ENCODE measurements around the gene P2RY4.
"Not testable (repeated sequence)": the region's sequence is repeated elsewhere in the genome, so short reads cannot be mapped to it uniquely, and the experiment has no call there.

Gene P2RY4

GRCh38 chrX:70226687-70227086 is 33.3 kb downstream of the P2RY4 start:
- no peak for TF ChIP-seq CTCF (IDR thresholded peaks at IDR 0.05; ENCODE audit: extremely low read depth, insufficient read depth, missing control alignments)
- DNase-seq (ENCODE audit: low spot score), result no peak
- in situ Hi-C loops (cut with MboI; ENCODE audit: low pct_unique_long_range_greater_than_20kb, low sequenced_read_pairs, unreplicated experiment), result no loop called here

- in situ Hi-C loops (cut with MboI; ENCODE audit: low pct_unique_long_range_greater_than_20kb, low sequenced_read_pairs, unreplicated experiment), result no loop called here
- no peak for TF ChIP-seq CTCF (IDR thresholded peaks at IDR 0.05; ENCODE audit: extremely low read depth, insufficient read depth, missing control alignments)
- DNase-seq (ENCODE audit: low spot score), result no peak
These were observed 34.0 kb downstream of the P2RY4 start for GRCh38 chrX:70226048-70226447.

GRCh38 chrX:70219938-70220764 is 39.9 kb downstream of the P2RY4 start:
- DNase-seq (ENCODE audit: low spot score), result no peak
- in situ Hi-C loops (cut with MboI; ENCODE audit: low pct_unique_long_range_greater_than_20kb, low sequenced_read_pairs, unreplicated experiment), result no loop called here
- no peak for TF ChIP-seq CTCF (IDR thresholded peaks at IDR 0.05; ENCODE audit: extremely low read depth, insufficient read depth, missing control alignments)

GRCh38 chrX:70209570-70209969 is 50.4 kb downstream of the P2RY4 start:
- DNase-seq (ENCODE audit: low spot score); in situ Hi-C loops (cut with MboI; ENCODE audit: low pct_unique_long_range_greater_than_20kb, low sequenced_read_pairs, unreplicated experiment): not testable (repeated sequence)

- TF ChIP-seq CTCF (IDR thresholded peaks at IDR 0.05; ENCODE audit: extremely low read depth, insufficient read depth, missing control alignments), result no peak
- no peak for DNase-seq (ENCODE audit: low spot score)
- in situ Hi-C loops (cut with MboI; ENCODE audit: low pct_unique_long_range_greater_than_20kb, low sequenced_read_pairs, unreplicated experiment), result no loop called here
These were observed 51.5 kb downstream of the P2RY4 start for GRCh38 chrX:70208479-70208878.

Measured in GM13977 (cell line).